ENCODE results near the gene HIP1R.
"Not testable (repeated sequence)": the region's sequence is repeated elsewhere in the genome, so short reads cannot be mapped to it uniquely, and the experiment has no call there.

The HIP1R gene

GRCh38 chr12:122902854-122903692, 67.8 kb downstream of the HIP1R start:
- H3K36me3 ChIP-seq (ENCODE audit: control insufficient read depth, insufficient read depth, low read length): no peaks in the 10 kb centered on the region
- peaks cover 5% of the 10 kb centered on the region for H3K4me1 ChIP-seq (ENCODE audit: control insufficient read depth, insufficient read depth, low read length, poor library complexity, severe bottlenecking)
- no peaks in the 10 kb centered on the region for H3K9me3 ChIP-seq (ENCODE audit: control insufficient read depth, low read length)
- WGBS, 2 experiments (ENCODE audit: insufficient coverage in 2 of 2): 38 to 43% methylated on average over 5 to 6 of the region's 10 CpGs
- H3K4me3 ChIP-seq (ENCODE audit: extremely low read depth, insufficient read depth, low read length, poor library complexity, severe bottlenecking): no peak overlapping the region
- no peak overlapping the region for H3K27ac ChIP-seq (ENCODE audit: low read depth, low read length, severe bottlenecking)

- no peaks in the 10 kb centered on the region for H3K9me3 ChIP-seq (ENCODE audit: control insufficient read depth, low read length)
- no peaks in the 10 kb centered on the region for H3K36me3 ChIP-seq (ENCODE audit: control insufficient read depth, insufficient read depth, low read length)
- peaks cover 5% of the 10 kb centered on the region for H3K4me1 ChIP-seq (ENCODE audit: control insufficient read depth, insufficient read depth, low read length, poor library complexity, severe bottlenecking)
- WGBS, 2 experiments (ENCODE audit: insufficient coverage in 2 of 2): 60 to 66% methylated on average over 3 of the region's 7 CpGs
- no peak overlapping the region for H3K4me3 ChIP-seq (ENCODE audit: extremely low read depth, insufficient read depth, low read length, poor library complexity, severe bottlenecking)
- no peak overlapping the region for H3K27ac ChIP-seq (ENCODE audit: low read depth, low read length, severe bottlenecking)
Observed at GRCh38 chr12:122903693-122904034, 68.4 kb downstream of the HIP1R start.

GRCh38 chr12:122905258-122905657, 70.0 kb downstream of the HIP1R start:
- not testable (repeated sequence) for H3K36me3 ChIP-seq (ENCODE audit: control insufficient read depth, insufficient read depth, low read length); H3K4me3 ChIP-seq (ENCODE audit: extremely low read depth, insufficient read depth, low read length, poor library complexity, severe bottlenecking); H3K9me3 ChIP-seq (ENCODE audit: control insufficient read depth, low read length); H3K27ac ChIP-seq (ENCODE audit: low read depth, low read length, severe bottlenecking); H3K4me1 ChIP-seq (ENCODE audit: control insufficient read depth, insufficient read depth, low read length, poor library complexity, severe bottlenecking)
- 85 to 100% methylated on average over 1 to 2 of the region's 5 CpGs for WGBS, 2 experiments (ENCODE audit: insufficient coverage in 2 of 2)

GRCh38 chr12:122908915-122909314, 73.7 kb downstream of the HIP1R start:
- Histone ChIP-seq H3K4me1 (ENCODE audit: control insufficient read depth, insufficient read depth, low read length, poor library complexity, severe bottlenecking) (no peaks in the 10 kb centered on the region), H3K36me3 (ENCODE audit: control insufficient read depth, insufficient read depth, low read length) (no peaks in the 10 kb centered on the region), H3K27ac (ENCODE audit: low read depth, low read length, severe bottlenecking) (no peak overlapping the region), H3K9me3 (ENCODE audit: control insufficient read depth, low read length) (no peaks in the 10 kb centered on the region), H3K4me3 (ENCODE audit: extremely low read depth, insufficient read depth, low read length, poor library complexity, severe bottlenecking) (no peak overlapping the region)
- 91 to 97% methylated on average over 4 of the region's 6 CpGs for WGBS, 2 experiments (ENCODE audit: insufficient coverage in 2 of 2)

GRCh38 chr12:122909442-122910288, 74.4 kb downstream of the HIP1R start:
- Histone ChIP-seq H3K27ac (ENCODE audit: low read depth, low read length, severe bottlenecking) (no peak overlapping the region), H3K9me3 (ENCODE audit: control insufficient read depth, low read length) (no peaks in the 10 kb centered on the region), H3K4me1 (ENCODE audit: control insufficient read depth, insufficient read depth, low read length, poor library complexity, severe bottlenecking) (no peaks in the 10 kb centered on the region), H3K4me3 (ENCODE audit: extremely low read depth, insufficient read depth, low read length, poor library complexity, severe bottlenecking) (no peak overlapping the region), H3K36me3 (ENCODE audit: control insufficient read depth, insufficient read depth, low read length) (no peaks in the 10 kb centered on the region)
- 31 to 40% methylated on average over 4 to 5 of the region's 12 CpGs for WGBS, 2 experiments (ENCODE audit: insufficient coverage in 2 of 2)
